GM19467 (cell line): ENCODE data around the gene ABR.
"Not testable (repeated sequence)": the region's sequence is repeated elsewhere in the genome, so short reads cannot be mapped to it uniquely, and the experiment has no call there.

Experiments used
- ATAC-seq: cut with Tn5 transposase; IDR thresholded peaks from one replicate; pipeline ENCODE4 v1.9.1; 2021; ENCODE audit warnings: mild to moderate bottlenecking, moderate library complexity; ENCODE audit not compliant: unreplicated experiment

The ABR gene

DNA sequence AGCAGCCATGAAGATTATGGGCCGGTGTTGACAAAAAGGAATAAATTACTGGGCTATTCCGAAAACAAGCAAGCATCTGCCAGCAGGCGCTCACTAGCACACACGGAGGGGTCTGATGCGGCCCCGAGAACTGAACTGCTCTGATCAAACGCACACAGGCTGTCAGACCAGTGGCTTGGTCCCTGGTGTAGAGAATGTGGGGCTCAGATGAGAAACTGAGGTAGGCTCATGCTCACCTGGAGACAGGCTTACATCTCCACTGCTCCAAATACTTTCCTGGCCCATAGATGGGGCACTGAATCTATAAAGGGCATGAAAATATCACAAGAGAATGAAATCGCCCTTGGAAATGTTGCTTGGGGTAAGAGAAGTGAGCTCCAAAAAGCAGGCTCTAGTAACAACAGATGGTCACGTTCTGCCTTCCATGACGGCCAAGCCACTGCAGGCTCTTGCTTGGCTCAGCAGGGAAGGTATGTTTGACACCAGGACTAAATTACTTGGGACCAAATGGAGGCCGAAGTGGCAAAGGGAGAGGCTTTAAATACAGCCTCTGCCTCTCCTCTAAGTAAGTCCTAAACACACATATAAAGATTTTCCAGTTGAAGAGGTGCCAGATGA is 5.4 kb downstream of the ABR start:
- no peak for ATAC-seq

DNA sequence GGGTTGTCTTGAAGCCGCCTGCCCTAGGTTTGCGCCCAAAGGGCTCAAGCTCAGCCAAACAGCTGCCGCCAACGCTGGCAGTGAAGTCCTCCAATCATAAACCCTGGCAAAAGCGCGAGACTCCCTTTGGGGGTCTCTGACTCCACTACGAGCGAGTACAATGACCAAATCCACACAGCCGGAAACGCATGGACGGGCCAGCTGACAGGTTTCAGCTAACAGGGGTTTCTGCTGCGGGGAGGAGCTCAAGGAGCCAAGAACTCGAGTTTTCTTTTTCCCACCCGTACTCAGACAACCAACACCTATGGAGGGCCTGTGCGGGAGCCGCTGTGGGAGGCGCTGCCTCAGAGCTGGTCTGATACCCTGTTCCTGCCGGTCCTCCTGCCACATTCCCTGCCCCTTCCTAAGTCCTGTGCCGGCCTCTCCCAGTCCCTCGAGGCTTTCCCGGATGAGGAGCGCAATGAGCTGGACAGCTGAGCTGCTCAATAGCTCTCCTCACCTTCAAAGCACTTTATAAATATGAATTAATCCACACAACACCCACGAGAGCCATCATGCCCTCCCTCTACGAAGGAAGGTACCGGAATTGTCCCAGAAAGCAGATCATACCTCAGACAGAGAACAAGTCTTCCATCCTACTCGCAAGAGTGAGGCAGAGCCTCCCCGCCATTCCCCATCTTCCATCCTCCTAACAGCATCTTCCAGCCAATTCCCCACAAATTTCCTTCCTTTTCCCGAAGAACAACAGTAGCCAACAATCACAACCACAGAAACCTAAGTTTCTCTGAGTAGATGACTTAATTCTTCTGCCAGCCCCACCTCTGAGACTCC is 6.1 kb downstream of the ABR start:
- ATAC-seq, result no peak

- ATAC-seq, result no peak
These were observed 7.8 kb downstream of the ABR start for GRCh38 chr17:1171953-1172352.

GRCh38 chr17:1170739-1171138 is 9.0 kb downstream of the ABR start:
- no peak for ATAC-seq

DNA sequence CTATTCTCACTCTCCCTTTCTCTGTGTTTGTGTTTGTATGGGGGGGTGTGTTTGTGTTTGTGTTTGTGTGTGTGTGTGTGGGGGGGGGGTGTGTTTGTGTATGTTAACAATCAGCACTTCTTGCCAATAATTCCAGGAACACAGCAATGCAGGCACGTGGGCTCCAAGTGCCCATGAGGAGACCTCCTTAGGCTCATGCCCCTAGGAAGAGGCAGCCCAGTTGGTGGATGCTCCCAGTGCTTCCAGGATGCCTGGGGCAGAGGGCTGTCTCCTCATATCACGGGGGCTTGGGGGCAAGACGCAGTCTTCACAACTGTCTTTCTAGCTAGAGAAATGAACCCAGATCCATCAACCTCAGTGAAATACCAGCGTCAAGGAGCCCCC is 9.9 kb downstream of the ABR start:
- ATAC-seq, result no peak

GRCh38 chr17:1169221-1169928 is 10.4 kb downstream of the ABR start:
- no peak for ATAC-seq

DNA sequence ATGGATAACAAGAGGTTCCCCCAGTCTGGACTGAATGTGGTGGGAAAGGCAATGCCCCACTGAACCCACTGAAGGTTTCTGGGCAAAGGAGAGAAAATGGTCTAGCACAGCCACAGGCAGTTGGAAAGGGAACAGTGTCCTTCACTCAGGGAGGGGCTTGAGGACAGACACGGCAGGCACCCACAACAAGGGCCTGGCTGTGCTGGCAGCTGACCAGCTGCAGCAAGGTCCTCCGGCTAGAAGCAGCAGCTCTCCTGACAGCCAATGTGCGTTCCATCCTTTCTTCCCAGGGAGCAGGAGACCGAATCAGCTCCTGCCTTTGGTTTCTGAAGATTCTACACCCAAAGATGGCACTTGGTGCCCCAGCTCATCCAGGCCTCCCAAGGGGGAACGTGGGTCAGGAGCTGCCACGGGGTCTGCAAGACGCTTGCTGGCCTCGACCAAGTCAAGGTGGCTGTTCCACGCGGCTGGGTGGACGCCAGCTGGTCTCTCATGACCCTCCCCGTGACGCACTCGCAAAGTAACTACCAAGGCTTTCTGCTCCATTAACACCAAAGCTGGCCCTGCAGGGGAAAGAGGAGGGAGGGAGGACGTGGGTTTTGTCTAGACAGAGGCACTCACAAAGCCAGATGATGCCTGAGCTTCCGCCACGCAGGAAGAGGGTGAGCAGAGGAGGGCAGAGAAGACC is 11.1 kb downstream of the ABR start:
- ATAC-seq, result no peak

DNA sequence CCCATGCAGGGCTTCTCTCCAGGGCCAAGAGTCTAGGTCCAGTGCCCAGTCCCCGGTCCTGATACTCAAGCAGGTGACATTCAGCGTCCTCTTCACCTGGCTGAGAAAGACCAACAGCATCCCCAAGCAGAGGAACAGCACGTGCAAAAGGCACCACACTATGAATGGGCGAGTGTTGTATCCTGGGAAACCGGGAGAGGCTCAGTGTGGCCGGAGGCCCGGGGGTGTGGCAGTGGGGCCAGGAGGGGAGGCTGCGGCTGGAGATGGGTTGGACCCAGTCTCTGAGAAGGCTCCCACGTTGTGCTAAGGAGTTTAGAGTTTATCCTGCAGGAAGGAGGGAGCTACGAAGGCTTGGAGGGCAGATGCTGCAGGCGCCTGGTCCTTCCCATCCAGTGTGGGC is 13.5 kb downstream of the ABR start:
- ATAC-seq, result no peak

DNA sequence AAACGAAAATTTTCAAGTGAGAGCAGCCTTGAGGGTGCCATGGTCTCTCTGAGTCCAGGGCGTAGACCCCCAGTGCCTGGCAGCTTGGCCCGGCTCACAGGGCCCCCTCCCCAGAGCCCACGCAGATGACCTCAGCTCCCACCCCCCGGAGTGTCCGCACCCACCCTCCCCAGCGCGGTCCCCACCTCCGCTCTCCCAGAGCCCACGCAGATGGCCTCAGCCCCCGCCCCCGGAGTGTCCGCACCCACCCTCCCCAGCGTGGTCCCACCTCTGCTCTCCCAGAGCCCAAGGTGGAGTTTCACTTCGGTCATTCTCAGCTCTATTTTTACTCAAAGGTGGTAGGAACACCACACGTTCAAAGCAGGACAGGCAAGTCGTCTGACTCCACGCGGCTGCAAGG is 13.9 kb downstream of the ABR start:
- ATAC-seq, result no peak

DNA sequence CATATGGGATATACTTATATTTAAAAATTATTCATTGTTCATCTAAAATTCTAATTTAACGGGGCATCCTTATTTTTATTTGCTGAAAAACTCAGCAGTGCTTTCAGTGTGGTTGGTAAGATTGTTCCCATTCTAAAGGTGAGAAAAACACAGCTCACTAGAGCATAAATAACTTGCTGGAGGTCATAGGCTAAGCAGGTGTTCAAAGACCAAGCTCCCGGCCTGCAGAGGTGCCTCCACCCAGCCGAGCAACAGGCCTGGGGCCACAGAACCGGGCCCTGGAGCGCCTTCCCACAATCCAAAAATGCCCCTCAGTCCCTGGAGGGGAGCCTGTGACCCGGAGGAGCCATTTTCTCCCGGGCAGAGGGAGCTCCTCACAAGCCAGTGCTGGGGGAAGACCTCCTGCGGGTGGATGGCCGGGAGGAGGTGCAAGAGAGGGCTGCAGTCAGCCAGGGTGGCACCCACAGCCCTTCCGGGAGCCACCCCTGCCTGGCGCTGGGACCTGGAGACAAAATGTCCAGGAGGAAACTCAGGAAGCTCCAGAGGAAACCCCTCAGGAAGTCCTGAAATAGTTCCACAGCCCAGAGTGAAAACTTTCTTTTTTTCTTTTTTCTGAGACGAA is 14.7 kb downstream of the ABR start:
- ATAC-seq, result no peak

- no peak for ATAC-seq
These were observed 17.5 kb downstream of the ABR start for GRCh38 chr17:1162116-1162855.

GRCh38 chr17:1160591-1161390 is 19.0 kb downstream of the ABR start:
- no peak for ATAC-seq

DNA sequence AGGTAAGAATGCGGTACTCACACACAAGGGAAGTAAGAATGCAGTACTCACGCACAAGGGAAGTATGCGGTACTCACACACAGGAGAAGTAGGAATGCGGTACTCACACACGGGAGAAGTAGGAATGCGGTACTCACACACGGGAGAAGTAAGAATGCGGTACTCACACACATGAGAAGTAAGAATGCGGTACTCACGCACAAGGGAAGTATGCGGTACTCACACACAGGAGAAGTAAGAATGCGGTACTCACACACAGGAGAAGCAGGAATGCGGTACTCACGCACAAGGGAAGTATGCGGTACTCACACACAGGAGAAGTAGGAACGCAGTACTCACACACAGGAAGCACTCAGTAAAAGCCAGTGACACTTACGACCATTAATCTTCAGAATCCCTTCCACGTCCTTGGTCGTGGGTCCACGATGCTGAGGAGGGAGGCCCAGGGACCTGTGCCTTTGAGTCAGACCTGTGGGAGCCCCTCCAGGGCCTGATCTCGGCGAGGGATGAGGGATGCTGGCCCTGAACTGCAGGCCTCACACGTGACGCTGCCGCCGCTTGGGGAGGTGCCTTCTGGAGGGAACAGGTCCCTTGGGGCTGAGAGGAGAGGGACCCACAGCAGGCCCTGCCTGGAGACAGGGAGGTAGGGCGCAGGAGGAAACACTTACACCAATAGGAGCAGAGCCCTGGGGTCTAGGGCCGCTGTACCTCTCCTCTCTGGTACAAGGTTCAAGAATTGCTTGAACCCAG is 20.2 kb downstream of the ABR start:
- no peak for ATAC-seq

GRCh38 chr17:1158879-1159278 is 20.9 kb downstream of the ABR start:
- ATAC-seq, result no peak

GRCh38 chr17:1156864-1157263 is 22.9 kb downstream of the ABR start:
- ATAC-seq, result no peak

DNA sequence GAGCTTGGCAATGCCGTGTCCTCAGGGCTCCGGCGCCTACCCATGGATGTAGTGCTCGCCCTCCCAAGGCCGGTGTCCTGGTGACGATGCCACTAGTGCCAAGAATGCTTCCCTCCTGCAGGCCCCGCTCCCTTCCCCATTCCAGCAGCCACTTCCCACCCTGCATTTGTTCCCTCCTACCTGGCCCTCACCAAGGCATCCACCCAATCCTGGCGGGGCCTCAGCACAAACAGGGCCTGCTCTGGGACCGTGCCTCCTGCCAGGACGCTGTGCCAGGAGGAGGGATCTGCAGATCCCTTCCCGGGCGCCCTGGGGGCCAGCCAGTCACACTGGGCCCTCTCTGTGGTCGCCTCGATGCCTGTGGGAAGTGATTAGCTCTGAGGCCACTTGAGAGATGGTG is 25.1 kb downstream of the ABR start:
- ATAC-seq, result no peak

- no peak for ATAC-seq
These were observed 25.8 kb downstream of the ABR start for GRCh38 chr17:1153795-1154546.

GRCh38 chr17:1152582-1152981 is 27.2 kb downstream of the ABR start:
- not testable (repeated sequence) for ATAC-seq
